ENCODE results near the gene PCDHGB6. TPM values are rescaled to one million over a fixed set of nuclear protein-coding genes. Genes with fewer than 3 reads are reported as not detected.

Gene PCDHGB6
- total RNA-seq, 1 experiment from 2014 or later, result not detected

DNA sequence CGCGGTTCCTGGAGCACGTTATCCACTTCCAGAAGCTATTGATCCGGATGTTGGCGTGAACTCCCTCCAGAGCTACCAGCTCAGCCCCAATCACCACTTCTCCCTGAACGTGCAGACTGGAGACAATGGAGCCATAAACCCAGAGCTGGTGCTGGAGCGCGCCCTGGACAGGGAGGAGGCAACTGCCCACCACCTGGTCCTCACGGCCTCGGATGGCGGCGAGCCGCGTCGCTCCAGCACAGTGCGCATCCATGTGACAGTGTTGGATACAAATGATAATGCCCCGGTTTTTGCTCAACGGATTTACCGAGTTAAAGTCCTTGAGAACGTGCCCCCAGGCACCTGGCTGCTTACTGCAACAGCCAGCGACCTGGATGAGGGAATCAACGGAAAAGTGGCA lies 4.4 kb upstream of the PCDHGB6 start:
- Histone ChIP-seq H3K27me3 (ENCODE audit: insufficient read depth, low read depth) (peaks cover 56% of the 10 kb centered on the region), H3K4me3 (no peak overlapping the region), H3F3A (ENCODE audit: insufficient read depth, low read depth) (no peaks in the 10 kb centered on the region), H4K20me1 (ENCODE audit: insufficient read depth) (no peaks in the 10 kb centered on the region), H3K9me2 (ENCODE audit: insufficient read depth) (no peaks in the 10 kb centered on the region), H3K27ac (no peak overlapping the region), H3K4me2 (no peak overlapping the region), H3K4me1 (replicated peaks; ENCODE audit: insufficient read depth) (no peaks in the 10 kb centered on the region), H3K36me3 (ENCODE audit: low read depth) (no peaks in the 10 kb centered on the region), H3K79me2 (ENCODE audit: low read depth) (no peaks in the 10 kb centered on the region), H2AFZ (no peak overlapping the region), H3K9me3 (ENCODE audit: insufficient read depth, low read depth) (no peaks in the 10 kb centered on the region)
- intact Hi-C loops (cut with micrococcal nuclease; ENCODE audit: unreplicated experiment), result no loop called here
- no TSS peak for BruUV-seq (replicated peaks)
- CTCF ChIA-PET, result interaction anchor here (0.6 kb wide), 1 partner anchor 73 kb away, joined by 3 read pairs; the partner anchor contains the start of gene PCDHGA1
- TF ChIP-seq, protein P1, sequence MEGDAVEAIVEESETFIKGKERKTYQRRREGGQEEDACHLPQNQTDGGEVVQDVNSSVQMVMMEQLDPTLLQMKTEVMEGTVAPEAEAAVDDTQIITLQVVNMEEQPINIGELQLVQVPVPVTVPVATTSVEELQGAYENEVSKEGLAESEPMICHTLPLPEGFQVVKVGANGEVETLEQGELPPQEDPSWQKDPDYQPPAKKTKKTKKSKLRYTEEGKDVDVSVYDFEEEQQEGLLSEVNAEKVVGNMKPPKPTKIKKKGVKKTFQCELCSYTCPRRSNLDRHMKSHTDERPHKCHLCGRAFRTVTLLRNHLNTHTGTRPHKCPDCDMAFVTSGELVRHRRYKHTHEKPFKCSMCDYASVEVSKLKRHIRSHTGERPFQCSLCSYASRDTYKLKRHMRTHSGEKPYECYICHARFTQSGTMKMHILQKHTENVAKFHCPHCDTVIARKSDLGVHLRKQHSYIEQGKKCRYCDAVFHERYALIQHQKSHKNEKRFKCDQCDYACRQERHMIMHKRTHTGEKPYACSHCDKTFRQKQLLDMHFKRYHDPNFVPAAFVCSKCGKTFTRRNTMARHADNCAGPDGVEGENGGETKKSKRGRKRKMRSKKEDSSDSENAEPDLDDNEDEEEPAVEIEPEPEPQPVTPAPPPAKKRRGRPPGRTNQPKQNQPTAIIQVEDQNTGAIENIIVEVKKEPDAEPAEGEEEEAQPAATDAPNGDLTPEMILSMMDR (conservative IDR thresholded peaks at IDR 0.05), result no peak
- no peak for TF ChIP-seq EZH2 (IDR thresholded peaks at IDR 0.05; ENCODE audit: low read depth)
- DNase-seq, result no peak
- POLR2A ChIA-PET (ENCODE audit: unreplicated experiment), result interaction anchor here (0.7 kb wide), 1 partner anchor 137 kb away, joined by 4 read pairs; no protein-coding TSS in a partner anchor

DNA sequence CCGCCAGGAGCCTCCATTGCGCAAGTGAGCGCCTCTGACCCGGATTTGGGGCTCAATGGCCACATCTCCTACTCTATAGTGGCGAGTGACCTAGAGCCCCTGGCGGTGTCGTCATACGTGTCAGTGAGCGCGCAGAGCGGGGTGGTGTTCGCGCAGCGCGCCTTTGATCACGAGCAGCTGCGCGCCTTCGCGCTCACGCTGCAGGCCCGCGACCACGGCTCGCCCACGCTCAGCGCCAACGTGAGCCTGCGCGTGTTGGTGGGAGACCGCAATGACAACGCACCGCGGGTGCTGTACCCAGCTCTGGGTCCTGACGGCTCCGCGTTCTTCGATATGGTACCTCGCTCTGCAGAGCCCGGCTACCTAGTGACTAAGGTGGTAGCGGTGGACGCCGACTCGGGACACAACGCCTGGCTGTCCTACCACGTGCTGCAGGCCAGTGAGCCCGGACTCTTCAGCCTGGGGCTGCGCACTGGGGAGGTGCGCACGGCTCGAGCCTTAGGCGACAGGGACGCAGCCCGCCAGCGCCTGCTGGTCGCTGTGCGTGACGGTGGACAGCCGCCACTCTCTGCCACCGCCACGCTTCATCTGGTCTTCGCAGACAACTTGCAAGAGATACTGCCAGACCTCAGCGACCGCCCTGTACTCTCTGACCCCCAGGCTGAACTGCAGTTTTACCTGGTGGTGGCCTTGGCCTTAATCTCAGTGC lies 1.9 kb downstream of the PCDHGB6 start:
- Histone ChIP-seq H3K4me1 (replicated peaks; ENCODE audit: insufficient read depth) (no peaks in the 10 kb centered on the region), H3K4me2 (no peak overlapping the region), H3K4me3 (no peak overlapping the region), H3K9me3 (ENCODE audit: insufficient read depth, low read depth) (no peaks in the 10 kb centered on the region), H4K20me1 (ENCODE audit: insufficient read depth) (no peaks in the 10 kb centered on the region), H3K79me2 (ENCODE audit: low read depth) (no peaks in the 10 kb centered on the region), H3K36me3 (ENCODE audit: low read depth) (no peaks in the 10 kb centered on the region), H3K27ac (no peak overlapping the region), H3F3A (ENCODE audit: insufficient read depth, low read depth) (no peaks in the 10 kb centered on the region), H3K27me3 (ENCODE audit: insufficient read depth, low read depth) (peaks cover 23% of the 10 kb centered on the region; the same call in 1 of the 2 replicates), H3K9me2 (ENCODE audit: insufficient read depth) (no peaks in the 10 kb centered on the region), H2AFZ (no peak overlapping the region)
- DNase-seq, result no peak
- intact Hi-C loops (cut with micrococcal nuclease; ENCODE audit: unreplicated experiment), result loop anchor here (5.0 to 10.0 kb wide), 3 partner anchors 85 to 327 kb away; partner anchors contain the start of genes PCDHB14 and TAF7
- BruUV-seq (replicated peaks), result no TSS peak
- ChIA-PET POLR2A (ENCODE audit: unreplicated experiment) (no interaction called here), CTCF (no interaction called here)
- TF ChIP-seq, protein P1 (conservative IDR thresholded peaks at IDR 0.05), result no peak
- TF ChIP-seq EZH2 (IDR thresholded peaks at IDR 0.05; ENCODE audit: low read depth), result no peak

DNA sequence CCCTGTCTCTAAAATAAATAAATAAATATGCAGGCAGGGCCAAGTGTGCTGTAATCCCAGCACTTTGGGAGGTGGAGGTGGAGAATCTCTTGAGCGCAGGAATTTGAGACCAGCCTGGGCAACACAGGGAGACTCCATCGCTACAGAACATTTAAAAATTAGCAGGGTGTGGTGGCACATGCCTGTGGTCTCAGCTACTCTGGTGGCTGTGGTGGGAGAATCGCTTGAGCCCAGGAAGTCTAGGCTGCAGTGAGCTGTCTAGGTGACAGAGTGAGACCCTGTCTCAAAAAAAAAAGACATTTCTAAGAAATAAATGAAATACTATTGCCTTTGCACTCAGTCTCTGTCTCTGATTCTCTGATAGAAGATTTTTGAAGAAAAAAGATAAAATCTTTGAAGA lies 3.8 kb downstream of the PCDHGB6 start:
- Histone ChIP-seq H3K79me2 (ENCODE audit: low read depth) (no peaks in the 10 kb centered on the region), H3F3A (ENCODE audit: insufficient read depth, low read depth) (no peaks in the 10 kb centered on the region), H3K9me3 (ENCODE audit: insufficient read depth, low read depth) (no peaks in the 10 kb centered on the region), H3K36me3 (ENCODE audit: low read depth) (no peaks in the 10 kb centered on the region), H3K27ac (no peak overlapping the region), H3K4me1 (replicated peaks; ENCODE audit: insufficient read depth) (no peaks in the 10 kb centered on the region), H4K20me1 (ENCODE audit: insufficient read depth) (no peaks in the 10 kb centered on the region), H3K4me3 (no peak overlapping the region), H3K4me2 (no peak overlapping the region), H2AFZ (no peak overlapping the region), H3K9me2 (ENCODE audit: insufficient read depth) (no peaks in the 10 kb centered on the region), H3K27me3 (ENCODE audit: insufficient read depth, low read depth) (peaks cover 18% of the 10 kb centered on the region; the same call in 1 of the 2 replicates)
- CTCF ChIA-PET, result no interaction called here
- TF ChIP-seq, protein P1 (conservative IDR thresholded peaks at IDR 0.05), result no peak
- no peak for TF ChIP-seq EZH2 (IDR thresholded peaks at IDR 0.05; ENCODE audit: low read depth)
- no TSS peak for BruUV-seq (replicated peaks)
- intact Hi-C loops (cut with micrococcal nuclease; ENCODE audit: unreplicated experiment), result loop anchor here (5.0 to 10.0 kb wide), 3 partner anchors 87 to 329 kb away; partner anchors contain the start of genes PCDHB14 and TAF7
- no peak for DNase-seq
- POLR2A ChIA-PET (ENCODE audit: unreplicated experiment), result no interaction called here

Measured in PC-9 (cell line).